ENCODE results near the gene ALB.
"Not testable (repeated sequence)": the region's sequence is repeated elsewhere in the genome, so short reads cannot be mapped to it uniquely, and the experiment has no call there.

The ALB gene

DNA sequence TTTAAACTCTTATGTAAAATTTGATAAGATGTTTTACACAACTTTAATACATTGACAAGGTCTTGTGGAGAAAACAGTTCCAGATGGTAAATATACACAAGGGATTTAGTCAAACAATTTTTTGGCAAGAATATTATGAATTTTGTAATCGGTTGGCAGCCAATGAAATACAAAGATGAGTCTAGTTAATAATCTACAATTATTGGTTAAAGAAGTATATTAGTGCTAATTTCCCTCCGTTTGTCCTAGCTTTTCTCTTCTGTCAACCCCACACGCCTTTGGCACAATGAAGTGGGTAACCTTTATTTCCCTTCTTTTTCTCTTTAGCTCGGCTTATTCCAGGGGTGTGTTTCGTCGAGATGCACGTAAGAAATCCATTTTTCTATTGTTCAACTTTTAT lies at the start of gene ALB:
ALB (plus strand) TSS at position 246 of the 400 bp plus-strand sequence; CDS start at position 287, 41 bp downstream.
- H3K27ac ChIP-seq (ENCODE audit: low read length), result no peak within 1 kb of the TSS
- no peaks in the 10 kb centered on the region for H3K4me1 ChIP-seq (ENCODE audit: control insufficient read depth, insufficient read depth, low read length)
- H3K36me3 ChIP-seq (ENCODE audit: control insufficient read depth in 2 of 2, insufficient read depth in 2 of 2, low read length in 2 of 2), result no peaks in the 10 kb centered on the region
- H3K27me3 ChIP-seq (ENCODE audit: control insufficient read depth in 1 of 2, insufficient read depth in 2 of 2, low read length in 2 of 2), result no peaks in the 10 kb centered on the region
- no peaks in the 10 kb centered on the region for H3K9me3 ChIP-seq (ENCODE audit: control insufficient read depth in 2 of 2, low read length in 2 of 2)
- H3K9ac ChIP-seq (ENCODE audit: low read length in 2 of 2), result no peak within 1 kb of the TSS
- no peak within 1 kb of the TSS for H3K4me3 ChIP-seq (ENCODE audit: low read length in 2 of 2)

DNA sequence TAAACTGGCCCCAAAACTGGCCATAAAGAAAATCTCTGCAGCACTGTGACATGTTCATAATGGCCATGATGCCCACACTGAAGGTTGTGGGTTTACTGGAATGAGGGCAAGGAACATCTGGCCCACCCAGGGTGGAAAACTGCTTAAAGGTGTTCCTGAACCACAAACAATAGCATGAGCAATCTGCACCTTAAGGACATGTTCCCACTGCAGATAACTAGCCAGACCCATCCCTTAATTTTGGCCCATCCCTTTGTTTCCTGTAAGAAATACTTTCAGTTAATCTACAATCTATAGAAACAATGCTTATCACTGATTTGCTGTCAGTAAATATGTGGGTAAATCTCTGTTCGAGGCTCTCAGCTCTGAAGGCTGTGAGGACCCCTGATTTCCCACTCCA lies 46.9 kb upstream of the ALB start:
- H3K9me3 ChIP-seq (ENCODE audit: control insufficient read depth in 2 of 2, low read length in 2 of 2); H3K27me3 ChIP-seq (ENCODE audit: control insufficient read depth in 1 of 2, insufficient read depth in 2 of 2, low read length in 2 of 2); H3K36me3 ChIP-seq (ENCODE audit: control insufficient read depth in 2 of 2, insufficient read depth in 2 of 2, low read length in 2 of 2); H3K9ac ChIP-seq (ENCODE audit: low read length in 2 of 2); H3K4me3 ChIP-seq (ENCODE audit: low read length in 2 of 2); H3K4me1 ChIP-seq (ENCODE audit: control insufficient read depth, insufficient read depth, low read length); H3K27ac ChIP-seq (ENCODE audit: low read length): not testable (repeated sequence)

DNA sequence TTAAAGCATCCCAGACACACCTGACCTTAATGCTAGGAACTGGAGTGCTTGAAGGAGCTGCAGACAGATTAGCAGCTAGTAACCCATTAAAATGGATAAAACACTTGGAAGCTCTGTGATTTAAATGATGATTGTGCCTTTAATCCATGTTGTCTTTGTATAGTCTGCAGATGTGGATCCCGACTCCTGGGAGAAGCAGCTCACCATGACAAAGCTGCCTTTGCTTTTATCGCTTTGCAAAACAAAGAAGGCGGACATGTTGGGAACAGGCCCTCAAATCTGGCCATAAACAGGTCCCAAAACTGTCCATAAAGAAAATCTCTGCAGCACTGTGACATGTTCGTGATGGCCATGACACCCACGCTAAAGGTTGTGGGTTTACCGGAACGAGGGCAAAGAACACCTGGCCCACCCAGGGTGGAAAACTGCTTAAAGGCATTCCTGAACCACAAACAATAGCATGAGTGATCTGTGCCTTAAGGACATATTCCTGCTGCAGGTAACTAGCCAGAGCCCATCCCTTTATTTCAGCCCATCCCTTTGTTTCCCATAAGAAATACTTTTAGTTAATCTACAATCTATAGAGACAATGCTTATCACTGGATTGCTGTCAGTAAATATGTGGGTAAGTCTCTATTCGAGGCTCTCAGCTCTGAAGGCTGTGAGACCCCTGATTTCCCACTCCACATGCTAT lies 34.4 kb upstream of the ALB start:
- not testable (repeated sequence) for H3K36me3 ChIP-seq (ENCODE audit: control insufficient read depth in 2 of 2, insufficient read depth in 2 of 2, low read length in 2 of 2); H3K9ac ChIP-seq (ENCODE audit: low read length in 2 of 2); H3K4me1 ChIP-seq (ENCODE audit: control insufficient read depth, insufficient read depth, low read length); H3K9me3 ChIP-seq (ENCODE audit: control insufficient read depth in 2 of 2, low read length in 2 of 2); H3K27ac ChIP-seq (ENCODE audit: low read length); H3K4me3 ChIP-seq (ENCODE audit: low read length in 2 of 2); H3K27me3 ChIP-seq (ENCODE audit: control insufficient read depth in 1 of 2, insufficient read depth in 2 of 2, low read length in 2 of 2)

DNA sequence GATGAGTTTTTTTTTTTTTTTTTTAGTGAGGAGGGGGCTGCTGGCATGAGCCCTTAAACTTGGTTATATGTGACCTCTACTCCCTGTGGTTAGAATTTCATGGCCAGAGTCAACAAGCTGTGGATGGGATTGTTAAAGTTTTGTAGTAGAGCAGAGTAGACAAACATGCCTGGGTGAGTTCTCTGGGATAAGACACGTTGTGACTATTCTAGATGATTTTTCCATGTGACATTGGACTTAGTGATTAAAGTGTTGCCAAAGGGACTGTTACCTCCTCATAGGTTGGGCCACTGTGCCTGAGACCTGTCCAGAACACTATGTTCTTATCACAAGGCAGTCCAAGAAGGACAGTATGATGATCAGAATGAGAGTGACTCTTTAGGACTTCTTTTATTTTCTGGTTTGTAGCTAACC lies 28.8 kb upstream of the ALB start:
- Histone ChIP-seq H3K4me3 (ENCODE audit: low read length in 2 of 2) (no peak overlapping the region), H3K27ac (ENCODE audit: low read length) (no peak overlapping the region), H3K9ac (ENCODE audit: low read length in 2 of 2) (no peak overlapping the region), H3K36me3 (ENCODE audit: control insufficient read depth in 2 of 2, insufficient read depth in 2 of 2, low read length in 2 of 2) (no peaks in the 10 kb centered on the region), H3K4me1 (ENCODE audit: control insufficient read depth, insufficient read depth, low read length) (no peaks in the 10 kb centered on the region), H3K27me3 (ENCODE audit: control insufficient read depth in 1 of 2, insufficient read depth in 2 of 2, low read length in 2 of 2) (no peaks in the 10 kb centered on the region), H3K9me3 (ENCODE audit: control insufficient read depth in 2 of 2, low read length in 2 of 2) (no peaks in the 10 kb centered on the region)

DNA sequence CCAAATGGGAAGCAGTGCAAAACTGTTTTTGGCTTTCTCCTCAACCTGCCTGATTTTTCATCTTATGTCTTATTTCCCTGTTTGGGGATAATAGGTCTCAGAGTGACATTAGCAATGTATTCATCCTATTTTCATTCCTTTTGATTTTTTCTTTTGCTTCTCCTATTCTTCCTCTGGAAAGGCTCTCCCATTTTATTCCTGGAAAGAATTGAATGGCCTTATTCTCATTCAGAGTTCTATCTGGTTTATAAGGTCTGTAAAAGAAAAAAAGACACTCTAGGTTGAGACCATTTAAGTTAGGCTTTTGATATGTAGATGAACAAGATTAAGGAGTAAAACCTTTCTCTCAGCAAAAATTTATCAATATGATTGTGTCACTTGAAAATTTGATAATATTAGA lies 27.8 kb upstream of the ALB start:
- Histone ChIP-seq H3K4me1 (ENCODE audit: control insufficient read depth, insufficient read depth, low read length) (no peaks in the 10 kb centered on the region), H3K4me3 (ENCODE audit: low read length in 2 of 2) (no peak overlapping the region), H3K9me3 (ENCODE audit: control insufficient read depth in 2 of 2, low read length in 2 of 2) (no peaks in the 10 kb centered on the region), H3K9ac (ENCODE audit: low read length in 2 of 2) (no peak overlapping the region), H3K36me3 (ENCODE audit: control insufficient read depth in 2 of 2, insufficient read depth in 2 of 2, low read length in 2 of 2) (no peaks in the 10 kb centered on the region), H3K27ac (ENCODE audit: low read length) (no peak overlapping the region), H3K27me3 (ENCODE audit: control insufficient read depth in 1 of 2, insufficient read depth in 2 of 2, low read length in 2 of 2) (no peaks in the 10 kb centered on the region)

DNA sequence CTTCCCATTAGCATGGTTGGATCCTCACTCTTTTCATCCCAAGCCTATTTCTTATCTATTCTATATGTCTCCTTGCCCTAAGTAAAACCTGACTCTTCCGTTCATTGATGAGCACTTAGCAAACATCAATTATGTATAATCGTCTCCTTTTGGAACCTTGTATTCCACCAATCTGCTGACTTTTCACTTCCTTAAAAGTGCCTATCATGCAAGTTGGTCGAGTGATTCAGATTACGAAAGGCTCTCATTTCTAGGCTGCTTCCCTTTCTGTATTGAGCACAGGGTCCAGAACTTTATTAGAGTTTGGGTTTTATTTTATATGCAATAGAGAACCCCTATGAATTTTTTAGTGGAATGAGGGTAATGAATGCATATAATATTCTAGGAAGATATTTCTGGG lies 27.1 kb upstream of the ALB start:
- no peak overlapping the region for H3K27ac ChIP-seq (ENCODE audit: low read length)
- H3K9ac ChIP-seq (ENCODE audit: low read length in 2 of 2), result no peak overlapping the region
- no peaks in the 10 kb centered on the region for H3K9me3 ChIP-seq (ENCODE audit: control insufficient read depth in 2 of 2, low read length in 2 of 2)
- no peaks in the 10 kb centered on the region for H3K4me1 ChIP-seq (ENCODE audit: control insufficient read depth, insufficient read depth, low read length)
- H3K4me3 ChIP-seq (ENCODE audit: low read length in 2 of 2), result no peak overlapping the region
- H3K36me3 ChIP-seq (ENCODE audit: control insufficient read depth in 2 of 2, insufficient read depth in 2 of 2, low read length in 2 of 2), result no peaks in the 10 kb centered on the region
- no peaks in the 10 kb centered on the region for H3K27me3 ChIP-seq (ENCODE audit: control insufficient read depth in 1 of 2, insufficient read depth in 2 of 2, low read length in 2 of 2)

DNA sequence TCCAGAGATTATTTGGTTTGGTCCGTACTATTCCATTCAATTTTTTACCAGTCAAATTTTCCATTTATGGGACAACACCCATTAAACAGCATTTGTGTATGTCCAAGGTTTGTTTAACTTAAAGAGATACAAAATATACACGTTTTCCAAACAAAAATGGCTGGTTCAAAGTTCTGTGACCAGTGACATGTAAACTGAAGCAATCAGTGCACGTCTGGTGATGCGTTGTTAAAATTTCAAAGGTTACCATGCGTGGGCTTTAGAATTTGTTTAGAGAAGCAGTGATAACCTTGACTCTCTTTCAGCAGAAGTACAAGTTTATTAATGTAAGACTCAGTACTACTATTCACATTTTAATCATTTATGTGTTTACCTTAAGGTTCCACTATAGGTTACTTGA lies 25.2 kb upstream of the ALB start:
- Histone ChIP-seq H3K36me3 (ENCODE audit: control insufficient read depth in 2 of 2, insufficient read depth in 2 of 2, low read length in 2 of 2) (no peaks in the 10 kb centered on the region), H3K27ac (ENCODE audit: low read length) (no peak overlapping the region), H3K9ac (ENCODE audit: low read length in 2 of 2) (no peak overlapping the region), H3K9me3 (ENCODE audit: control insufficient read depth in 2 of 2, low read length in 2 of 2) (no peaks in the 10 kb centered on the region), H3K27me3 (ENCODE audit: control insufficient read depth in 1 of 2, insufficient read depth in 2 of 2, low read length in 2 of 2) (no peaks in the 10 kb centered on the region), H3K4me3 (ENCODE audit: low read length in 2 of 2) (no peak overlapping the region), H3K4me1 (ENCODE audit: control insufficient read depth, insufficient read depth, low read length) (no peaks in the 10 kb centered on the region)

DNA sequence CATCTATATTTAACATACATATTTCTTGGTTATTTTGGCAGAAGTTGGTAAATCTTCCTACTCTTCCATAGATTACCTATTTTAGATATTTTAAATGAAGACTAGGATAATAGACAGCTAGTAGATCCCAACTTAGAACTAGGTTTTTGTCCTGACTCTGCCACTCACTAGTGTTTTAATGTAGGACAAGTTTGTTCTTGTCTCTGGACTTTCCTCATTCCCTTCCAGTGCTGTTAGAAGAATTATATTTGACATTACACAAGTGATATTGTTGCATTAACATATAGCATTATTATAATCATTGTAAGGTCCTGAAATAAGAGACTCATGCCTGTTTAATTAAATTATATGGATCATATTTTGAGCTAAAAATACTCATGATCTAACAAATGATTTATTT lies 24.1 kb upstream of the ALB start:
- H3K4me1 ChIP-seq (ENCODE audit: control insufficient read depth, insufficient read depth, low read length), result no peaks in the 10 kb centered on the region
- no peak overlapping the region for H3K27ac ChIP-seq (ENCODE audit: low read length)

DNA sequence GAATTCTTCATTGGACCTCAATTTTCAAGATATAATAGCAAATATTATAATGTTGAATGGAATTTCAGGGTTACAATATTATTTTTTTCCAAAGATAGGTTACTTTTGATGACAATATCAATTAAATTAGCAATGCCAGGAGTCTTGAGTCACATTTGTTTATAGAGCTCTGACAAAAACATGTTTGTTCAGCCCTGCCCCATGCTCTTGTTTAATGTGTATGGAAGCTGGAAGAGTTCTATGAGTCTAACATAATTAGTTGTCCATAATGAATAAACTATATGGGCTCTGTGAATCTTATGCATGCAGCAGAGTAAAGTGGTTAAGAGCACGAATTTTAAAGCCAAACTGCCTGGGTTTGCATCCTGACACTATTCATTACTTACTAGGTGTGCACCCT lies 22.9 kb upstream of the ALB start:
- Histone ChIP-seq H3K4me1 (ENCODE audit: control insufficient read depth, insufficient read depth, low read length) (no peaks in the 10 kb centered on the region), H3K27ac (ENCODE audit: low read length) (no peak overlapping the region), H3K9me3 (ENCODE audit: control insufficient read depth in 2 of 2, low read length in 2 of 2) (no peaks in the 10 kb centered on the region), H3K36me3 (ENCODE audit: control insufficient read depth in 2 of 2, insufficient read depth in 2 of 2, low read length in 2 of 2) (no peaks in the 10 kb centered on the region), H3K27me3 (ENCODE audit: control insufficient read depth in 1 of 2, insufficient read depth in 2 of 2, low read length in 2 of 2) (no peaks in the 10 kb centered on the region), H3K4me3 (ENCODE audit: low read length in 2 of 2) (no peak overlapping the region), H3K9ac (ENCODE audit: low read length in 2 of 2) (no peak overlapping the region)

More for the DNA sequence above, 24.1 kb upstream of the ALB start:
- no peaks in the 10 kb centered on the region for H3K36me3 ChIP-seq (ENCODE audit: control insufficient read depth in 2 of 2, insufficient read depth in 2 of 2, low read length in 2 of 2)
- H3K9ac ChIP-seq (ENCODE audit: low read length in 2 of 2), result no peak overlapping the region
- no peaks in the 10 kb centered on the region for H3K9me3 ChIP-seq (ENCODE audit: control insufficient read depth in 2 of 2, low read length in 2 of 2)
- H3K27me3 ChIP-seq (ENCODE audit: control insufficient read depth in 1 of 2, insufficient read depth in 2 of 2, low read length in 2 of 2), result no peaks in the 10 kb centered on the region
- H3K4me3 ChIP-seq (ENCODE audit: low read length in 2 of 2), result no peak overlapping the region

DNA sequence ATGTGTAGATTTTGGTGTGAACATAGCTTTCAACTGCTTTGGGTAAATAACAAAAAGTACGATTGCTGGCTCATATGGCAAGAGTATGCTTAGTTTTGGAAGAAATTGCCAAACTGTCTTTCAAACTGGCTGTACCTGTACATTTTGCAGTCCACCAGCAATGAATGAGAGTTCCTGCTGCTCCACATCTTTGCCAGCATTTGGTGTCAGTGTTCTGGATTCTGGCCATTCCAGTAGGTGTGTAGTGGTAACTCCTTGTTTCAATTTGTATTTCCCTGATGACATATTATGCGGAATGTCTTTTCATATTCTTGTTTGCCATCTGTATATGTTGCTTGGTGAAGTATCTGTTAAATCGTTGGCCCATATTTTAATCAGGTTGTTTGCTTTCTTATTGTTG lies 20.6 kb upstream of the ALB start:
- Histone ChIP-seq H3K9ac (ENCODE audit: low read length in 2 of 2) (no peak overlapping the region), H3K4me3 (ENCODE audit: low read length in 2 of 2) (no peak overlapping the region)

DNA sequence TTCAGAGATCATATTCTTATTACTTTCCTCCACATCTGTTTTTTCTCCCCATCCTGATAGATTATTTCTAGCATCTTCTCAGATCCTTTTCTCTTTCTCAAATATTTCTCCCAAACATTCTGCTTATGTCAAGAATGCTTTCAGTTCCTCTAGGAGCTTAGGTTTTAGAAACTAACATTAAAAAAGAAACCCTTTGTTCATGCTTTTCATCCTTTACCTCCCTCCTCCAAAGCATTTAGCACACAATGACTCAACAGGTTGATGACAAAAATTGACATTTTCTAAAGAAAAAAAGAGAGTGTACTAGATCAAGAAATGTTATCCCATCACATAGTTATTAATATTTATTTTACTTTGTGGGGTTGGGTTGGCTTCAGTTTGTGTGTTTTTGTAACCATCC lies 16.5 kb upstream of the ALB start:
- Histone ChIP-seq H3K27ac (ENCODE audit: low read length) (no peak overlapping the region), H3K9me3 (ENCODE audit: control insufficient read depth in 2 of 2, low read length in 2 of 2) (no peaks in the 10 kb centered on the region)

More for the DNA sequence above, 20.6 kb upstream of the ALB start:
- H3K27me3 ChIP-seq (ENCODE audit: control insufficient read depth in 1 of 2, insufficient read depth in 2 of 2, low read length in 2 of 2), result no peaks in the 10 kb centered on the region
- H3K36me3 ChIP-seq (ENCODE audit: control insufficient read depth in 2 of 2, insufficient read depth in 2 of 2, low read length in 2 of 2), result no peaks in the 10 kb centered on the region
- H3K9me3 ChIP-seq (ENCODE audit: control insufficient read depth in 2 of 2, low read length in 2 of 2), result no peaks in the 10 kb centered on the region
- no peaks in the 10 kb centered on the region for H3K4me1 ChIP-seq (ENCODE audit: control insufficient read depth, insufficient read depth, low read length)
- H3K27ac ChIP-seq (ENCODE audit: low read length), result no peak overlapping the region

More for the DNA sequence above, 16.5 kb upstream of the ALB start:
- Histone ChIP-seq H3K9ac (ENCODE audit: low read length in 2 of 2) (no peak overlapping the region), H3K4me3 (ENCODE audit: low read length in 2 of 2) (no peak overlapping the region), H3K36me3 (ENCODE audit: control insufficient read depth in 2 of 2, insufficient read depth in 2 of 2, low read length in 2 of 2) (no peaks in the 10 kb centered on the region), H3K4me1 (ENCODE audit: control insufficient read depth, insufficient read depth, low read length) (no peaks in the 10 kb centered on the region), H3K27me3 (ENCODE audit: control insufficient read depth in 1 of 2, insufficient read depth in 2 of 2, low read length in 2 of 2) (no peaks in the 10 kb centered on the region)
